ENCODE measurements around the gene PPP2R5D. TPM values are rescaled to one million over a fixed set of nuclear protein-coding genes. Genes with fewer than 3 reads are reported as not detected.

PPP2R5D gene
- total and polyA plus RNA-seq, 2 of the 8 experiments (the other 6 are each of a cell fraction or from before 2014, with no cell fraction given): 52.1 to 55.7 TPM

GRCh38 chr6:43029120-43029519 is 44.8 kb downstream of the PPP2R5D start:
- Histone ChIP-seq H2BK5ac (ENCODE audit: low read depth, low read length) (no peak overlapping the region), H2BK12ac (ENCODE audit: low read depth, low read length) (no peak overlapping the region), H4K91ac (replicated peaks; ENCODE audit: insufficient read length, low read length) (no peak overlapping the region), H3K4me2 (ENCODE audit: insufficient read depth in 1 of 2, low read depth in 2 of 2, low read length in 2 of 2) (no peak overlapping the region), H3K79me1 (ENCODE audit: low read depth, low read length) (peaks cover 4% of the 10 kb centered on the region; the same call in 1 of the 2 replicates), H3K9me3 (ENCODE audit: insufficient read depth in 2 of 2, low read depth in 1 of 2, low read length in 1 of 2) (no peaks in the 10 kb centered on the region), H2BK120ac (replicated peaks; ENCODE audit: low read depth, low read length) (no peak overlapping the region), H3K56ac (replicated peaks; ENCODE audit: insufficient read length, low read depth, low read length) (no peak overlapping the region), H3K36me3 (ENCODE audit: control insufficient read depth in 2 of 4, insufficient read depth in 4 of 4, low read length in 3 of 4) (peaks cover 40 to 84% (median 57%) of the 10 kb centered on the region in 4 experiments), H3K79me2 (ENCODE audit: control insufficient read depth in 1 of 2, insufficient read depth in 2 of 2, low read length in 2 of 2) (peaks cover 0 to 9% of the 10 kb centered on the region in 2 experiments; a peak in 2 of 4 replicates), H2BK20ac (ENCODE audit: low read length) (no peak overlapping the region), H2AFZ (ENCODE audit: low read length) (no peak overlapping the region), H3K27ac (ENCODE audit: low read depth, low read length) (no peak overlapping the region), H3K27me3 (replicated peaks in 1 of 4; ENCODE audit: control insufficient read depth in 3 of 4, extremely low read depth in 1 of 4, insufficient read depth in 3 of 4, low read length in 3 of 4) (no peaks in the 10 kb centered on the region), H3K4me3 (ENCODE audit: extremely low read depth in 1 of 4, insufficient read depth in 2 of 4, low read depth in 3 of 4, low read length in 4 of 4) (no peak overlapping the region), H4K20me1 (replicated peaks in 1 of 2; ENCODE audit: control insufficient read depth in 1 of 2, insufficient read depth in 2 of 2, low read length in 2 of 2) (peaks cover 0 to 6% of the 10 kb centered on the region in 2 experiments), H3K18ac (ENCODE audit: extremely low read depth, low read length) (no peak overlapping the region), H4K5ac (ENCODE audit: insufficient read length, low read depth, low read length) (no peak overlapping the region), H4K8ac (ENCODE audit: extremely low read depth, insufficient read depth, low read length) (no peak overlapping the region), H2AK5ac (ENCODE audit: low read depth, low read length) (no peak overlapping the region), H3K23ac (ENCODE audit: insufficient read length) (no peak overlapping the region), H2BK15ac (ENCODE audit: low read length) (no peak overlapping the region), H3K9ac (replicated peaks in 1 of 4; ENCODE audit: extremely low read depth in 1 of 4, low read depth in 3 of 4, low read length in 3 of 4) (no peak overlapping the region), H3K23me2 (ENCODE audit: low read depth, low read length) (peaks cover 2% of the 10 kb centered on the region; the same call in 1 of the 2 replicates), H3K4me1 (replicated peaks in 1 of 4; ENCODE audit: control insufficient read depth in 3 of 4, insufficient read depth in 4 of 4, low read length in 3 of 4) (no peaks in the 10 kb centered on the region), H3K4ac (replicated peaks; ENCODE audit: insufficient read length, low read depth, low read length) (no peak overlapping the region), H3K14ac (ENCODE audit: insufficient read length) (no peak overlapping the region)
- 93% methylated on average over 9 of the region's 9 CpGs; no CpG with 5 or more reads in 1 of the 2 experiments for WGBS, 2 experiments (ENCODE audit: extremely low coverage in 1 of 2, insufficient coverage in 1 of 2, insufficient read length in 1 of 2, insufficient replicate concordance in 2 of 2, low coverage in 1 of 2, low lambda C conversion rate in 2 of 2, missing lambda C conversion rate in 1 of 2)
- POLR2A ChIA-PET (ENCODE audit: partially characterized antibody): interaction anchor here (1.0 to 29.7 kb wide), 4 partner anchors 6 to 66 kb away, joined by 3 to 584 read pairs (median 294); partner anchors contain the start of genes CUL7, KLHDC3, MEA1 and RRP36
- DNase-seq (ENCODE audit: low read depth in 1 of 2, low spot score in 2 of 2) (no peak), FAIRE-seq (no peak)
- TF ChIP-seq ASH2L (IDR thresholded peaks at IDR 0.05; ENCODE audit: low read length) (no peak), CHD2 (IDR thresholded peaks at IDR 0.05; ENCODE audit: low read length) (no peak), TEAD4 (IDR thresholded peaks at IDR 0.05; ENCODE audit: low read depth, low read length) (no peak), SP2 (IDR thresholded peaks at IDR 0.05; ENCODE audit: low read length) (no peak), JUN (IDR thresholded peaks at IDR 0.05; ENCODE audit: low read depth, low read length) (no peak)
- CTCF ChIA-PET (ENCODE audit: partially characterized antibody): interaction anchor here (0.7 to 1.7 kb wide), 2 partner anchors 77 to 115 kb away, joined by 3 to 8 read pairs; no protein-coding TSS in a partner anchor

All from H1 (cell line).